HepG2 (cell line): ENCODE results near the gene PHF2.

ENCODE experiments used
- CTCF ChIP-seq: sonication (generic); formaldehyde crosslinking; IDR thresholded peaks from 2 replicates; pipeline ENCODE4 v1.5.0; 2020; ENCODE audit warnings: mild to moderate bottlenecking, missing genetic modification reagents, moderate library complexity
- PHF5A ChIP-seq: IDR thresholded peaks from one replicate; pipeline ENCODE4 v1.6.1; 2018; ENCODE audit warnings: low read depth, missing genetic modification reagents; ENCODE audit not compliant: unreplicated experiment
- POLR2A ChIP-seq, 2 experiments: IDR thresholded peaks; 2 replicates each; pipeline ENCODE4 v1.6.1; 2011; ENCODE audit warnings: low read depth in 2 of 2, low read length in 2 of 2, mild to moderate bottlenecking in 1 of 2, moderate library complexity in 1 of 2; ENCODE audit not compliant: insufficient read depth in 1 of 2
- SP1 ChIP-seq, 2 experiments: fragments of 450-650 bp in 1 of 2; sonication (generic) in 1 of 2; formaldehyde crosslinking in 1 of 2; IDR thresholded peaks; 2 replicates each; pipeline versions ENCODE4 v1.4.0 to v1.6.1; 2016 to 2020; ENCODE audit warnings: missing genetic modification reagents in 1 of 2
- ZNF318 ChIP-seq: sonication (generic); formaldehyde crosslinking; IDR thresholded peaks from 2 replicates; pipeline ENCODE4 v1.4.0; 2020; ENCODE audit warnings: mild to moderate bottlenecking, missing genetic modification reagents
- ZNF580 ChIP-seq: IDR thresholded peaks from 2 replicates; pipeline ENCODE4 v1.6.1; 2016; ENCODE audit warnings: low read depth, borderline replicate concordance
- TF ChIP-seq, protein P1 (sequence below): sonication (generic); formaldehyde crosslinking; IDR thresholded peaks from 2 replicates; pipeline ENCODE4 v1.4.0; 2020; ENCODE audit warnings: missing genetic modification reagents
- TF ChIP-seq, protein P2 (sequence below): sonication (generic); formaldehyde crosslinking; IDR thresholded peaks from 2 replicates; pipeline ENCODE4 v1.4.0; 2020; ENCODE audit warnings: mild to moderate bottlenecking, missing genetic modification reagents

DNA sequence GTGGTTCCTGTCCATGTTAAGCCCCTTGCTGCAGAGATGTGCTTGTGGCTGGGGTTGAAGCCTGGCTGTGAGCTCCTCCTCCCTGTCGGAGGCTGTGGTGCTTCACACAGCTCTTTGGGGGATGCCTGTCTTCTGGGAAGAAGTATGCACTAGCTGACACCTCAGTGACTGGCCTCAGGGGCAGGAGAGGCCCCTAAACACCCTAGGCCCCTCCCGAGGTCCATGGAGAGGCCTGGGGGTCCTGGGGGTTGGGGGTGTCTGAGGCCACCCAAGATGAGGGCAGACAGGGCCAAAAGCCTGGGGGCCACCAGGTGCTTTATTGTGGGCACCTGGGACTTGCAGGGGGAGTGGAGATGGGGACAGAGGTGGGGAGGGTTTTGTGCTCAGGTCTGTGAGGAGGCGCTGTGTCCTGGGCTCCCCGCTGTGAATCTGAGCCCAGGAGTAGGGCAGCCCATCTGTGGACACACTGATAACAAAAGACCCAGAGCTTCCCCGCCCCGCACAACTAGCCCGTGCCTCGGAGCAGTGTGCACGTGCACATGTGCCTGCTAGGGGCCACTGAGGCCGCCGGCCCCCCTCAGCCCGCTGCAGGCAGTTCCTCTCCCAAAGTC lies 92.0 kb downstream of the PHF2 start:
- no peak for TF ChIP-seq ZNF318
- TF ChIP-seq SP1 (IDR thresholded peaks at IDR 0.05), result no peak
- TF ChIP-seq SP1 (CRISPR knock-in tag; IDR thresholded peaks at IDR 0.05), result no peak
- no peak for TF ChIP-seq CTCF (CRISPR knock-in tag)
- TF ChIP-seq PHF5A (CRISPR knock-in tag), result no peak
- TF ChIP-seq, protein P1, sequence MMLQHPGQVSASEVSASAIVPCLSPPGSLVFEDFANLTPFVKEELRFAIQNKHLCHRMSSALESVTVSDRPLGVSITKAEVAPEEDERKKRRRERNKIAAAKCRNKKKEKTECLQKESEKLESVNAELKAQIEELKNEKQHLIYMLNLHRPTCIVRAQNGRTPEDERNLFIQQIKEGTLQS, result no peak
- TF ChIP-seq POLR2A (IDR thresholded peaks at IDR 0.05; ENCODE audit: insufficient read depth in 1 of 2, low read depth in 2 of 2, low read length in 2 of 2), result no peak
- TF ChIP-seq, protein P2, sequence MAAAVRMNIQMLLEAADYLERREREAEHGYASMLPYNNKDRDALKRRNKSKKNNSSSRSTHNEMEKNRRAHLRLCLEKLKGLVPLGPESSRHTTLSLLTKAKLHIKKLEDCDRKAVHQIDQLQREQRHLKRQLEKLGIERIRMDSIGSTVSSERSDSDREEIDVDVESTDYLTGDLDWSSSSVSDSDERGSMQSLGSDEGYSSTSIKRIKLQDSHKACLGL (CRISPR knock-in tag), result no peak
- no peak for TF ChIP-seq ZNF580 (CRISPR knock-in tag)
